CD4-positive, alpha-beta T cell treated with Interleukin-6 for 4 hours (primary cell): ENCODE measurements around the gene PLAAT5.
"Not testable (repeated sequence)": the region's sequence is repeated elsewhere in the genome, so short reads cannot be mapped to it uniquely, and the experiment has no call there.

Source experiments
- DNase-seq: peaks from one replicate; pipeline ENCODE4 v3.0.0-alpha.2; 2020; ENCODE audit warnings: mixed read lengths

Gene PLAAT5, protein sequence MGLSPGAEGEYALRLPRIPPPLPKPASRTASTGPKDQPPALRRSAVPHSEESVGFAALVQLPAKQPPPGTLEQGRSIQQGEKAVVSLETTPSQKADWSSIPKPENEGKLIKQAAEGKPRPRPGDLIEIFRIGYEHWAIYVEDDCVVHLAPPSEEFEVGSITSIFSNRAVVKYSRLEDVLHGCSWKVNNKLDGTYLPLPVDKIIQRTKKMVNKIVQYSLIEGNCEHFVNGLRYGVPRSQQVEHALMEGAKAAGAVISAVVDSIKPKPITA

GRCh38 chr11:63490551-63491239 is at the start of gene PLAAT5:
Gene PLAAT5, minus strand, starts transcription at chr11:63491167. Its CDS starts 133 bp downstream, at chr11:63491034.
- DNase-seq = peak; percentile 36

DNA sequence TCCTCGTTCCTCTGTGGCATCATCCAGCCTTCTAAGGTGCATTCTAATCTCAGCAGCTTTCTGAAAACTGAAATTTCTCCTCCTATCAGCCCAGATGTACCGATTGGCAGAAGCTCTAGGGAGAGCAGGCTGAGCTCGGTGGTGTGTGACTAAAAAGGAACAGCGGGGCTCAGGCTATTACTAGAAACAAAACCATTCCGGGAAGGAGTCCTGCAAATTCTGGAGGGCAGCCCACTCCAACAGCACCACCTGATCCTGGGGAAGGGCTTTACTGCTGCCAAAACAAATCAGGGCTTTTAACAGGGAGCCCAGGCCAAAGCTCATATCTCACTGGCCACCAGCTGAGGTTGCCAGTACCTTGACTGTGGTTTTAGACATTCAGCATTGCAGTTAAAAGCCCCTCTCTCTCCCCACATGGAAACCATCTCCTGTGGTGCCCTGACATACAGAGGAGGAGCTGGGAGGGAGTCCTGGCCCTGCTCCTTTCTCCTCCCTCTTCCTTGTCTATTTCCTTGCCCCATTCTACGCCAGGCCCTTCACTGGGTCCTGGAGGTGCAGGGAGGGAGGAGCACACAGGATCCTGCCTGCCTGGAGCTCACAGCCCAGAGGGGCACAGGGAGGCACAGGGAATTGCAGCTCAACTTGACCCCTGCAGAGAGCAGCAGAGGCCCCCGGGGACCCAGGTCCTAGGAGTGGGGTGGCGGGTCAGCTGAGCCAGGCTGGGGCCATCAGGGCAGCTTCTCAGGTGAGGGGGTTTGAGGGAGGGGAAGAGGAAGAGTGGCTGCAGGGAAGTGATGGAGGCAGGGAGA is 46.5 kb upstream of the PLAAT5 start:
- peak; percentile 30 for DNase-seq

- peak; percentile 48 for DNase-seq
Measured at GRCh38 chr11:63536669-63537292, 45.8 kb upstream of the PLAAT5 start, which contains the start of gene PLAAT4. Gene PLAAT4, plus strand, starts transcription at chr11:63536808. Its CDS starts 61 bp downstream, at chr11:63536869.

DNA sequence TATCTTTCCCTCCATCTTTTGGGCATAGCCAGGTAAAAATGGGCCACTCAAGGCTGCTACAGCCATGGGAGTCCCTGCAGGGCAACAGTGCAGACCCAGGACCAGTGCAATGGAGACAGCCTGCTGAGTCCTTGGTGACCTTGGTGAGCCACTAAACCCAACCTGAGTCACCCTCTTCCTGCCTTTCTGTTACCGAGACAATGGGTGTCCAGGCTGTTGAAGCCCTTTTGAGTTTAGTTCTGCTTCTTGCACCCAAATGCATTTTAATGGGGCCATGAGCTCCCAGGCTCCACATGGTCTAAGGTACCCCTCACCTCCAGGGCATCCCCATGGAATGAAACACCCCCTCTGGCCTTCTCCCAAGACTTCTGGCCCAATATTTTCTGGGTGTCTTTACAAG is 44.8 kb upstream of the PLAAT5 start:
- DNase-seq = peak; percentile 60

- no peak for DNase-seq
Measured at GRCh38 chr11:63534895-63535461, 44.0 kb upstream of the PLAAT5 start.

DNA sequence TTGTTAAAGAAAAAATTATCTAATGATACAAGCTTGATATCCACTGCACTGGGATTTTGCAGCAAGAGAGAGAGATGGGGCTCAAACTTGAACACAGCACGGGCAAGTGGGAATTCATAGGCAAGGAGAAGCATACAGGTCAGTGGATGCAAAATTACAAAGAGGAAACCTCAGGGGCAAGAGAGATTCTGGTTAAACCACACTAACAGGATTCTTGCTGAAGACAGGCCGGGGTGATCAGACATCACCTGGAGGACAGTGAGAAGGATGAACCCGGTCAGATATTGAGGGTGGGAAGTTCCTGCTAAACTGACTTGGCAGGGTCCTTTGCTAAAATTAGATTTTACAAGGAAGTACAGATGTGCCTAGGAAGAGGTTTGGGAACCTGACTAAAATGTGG is 43.1 kb upstream of the PLAAT5 start:
- DNase-seq = no peak

DNA sequence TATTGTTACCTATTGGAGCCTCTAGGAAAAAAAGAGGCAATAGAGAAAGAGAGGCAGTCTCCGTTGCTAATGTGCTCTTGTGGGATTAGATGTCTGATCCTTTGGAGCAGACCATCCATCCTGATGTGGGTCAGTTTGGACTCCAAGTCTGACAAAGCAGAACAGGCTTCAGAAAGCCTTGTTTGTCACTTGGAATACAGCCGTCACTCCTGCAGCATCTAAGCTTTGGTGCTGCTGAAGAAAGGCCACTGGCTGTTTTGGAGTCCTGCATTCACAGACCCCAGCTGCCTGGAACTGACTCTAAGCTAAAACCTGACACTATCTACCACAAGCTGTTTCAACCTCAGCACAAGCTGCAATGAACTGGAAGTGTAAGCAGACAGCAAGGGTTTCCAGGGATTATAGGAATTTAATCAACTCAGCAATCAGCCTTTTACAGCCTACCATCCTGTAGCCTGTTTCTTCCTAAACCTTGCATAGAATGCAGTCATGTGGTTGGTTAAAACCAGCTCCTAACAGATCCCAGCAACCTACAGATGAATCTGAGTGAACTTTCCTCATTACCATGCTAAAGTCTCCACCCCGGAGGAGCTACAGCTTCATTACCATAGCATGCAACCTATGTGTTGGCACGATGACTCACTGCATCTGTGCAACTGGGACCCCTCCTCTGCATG is 42.0 kb upstream of the PLAAT5 start:
- DNase-seq = no peak

DNA sequence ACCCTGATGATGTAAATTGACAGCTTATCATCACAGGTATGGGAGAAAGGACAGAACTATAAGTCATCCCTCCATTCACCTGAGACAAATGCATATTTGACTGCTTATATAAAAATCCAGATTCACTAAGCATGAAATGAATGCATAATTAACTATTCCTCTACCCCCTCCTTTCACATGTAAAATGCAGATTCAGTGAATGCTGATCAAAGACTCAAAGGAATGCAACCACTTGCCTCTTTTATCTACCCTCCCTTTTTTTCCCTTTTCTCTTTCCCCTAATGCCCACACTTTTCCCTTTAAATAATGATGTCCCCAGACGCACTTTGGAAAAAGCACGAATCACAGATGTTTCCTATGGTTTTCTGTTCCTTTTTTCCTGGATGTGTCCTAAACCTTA is 41.1 kb upstream of the PLAAT5 start:
- DNase-seq = no peak

GRCh38 chr11:63531074-63531792 is 40.3 kb upstream of the PLAAT5 start:
- DNase-seq = peak; percentile 67

GRCh38 chr11:63530021-63530420 is 39.1 kb upstream of the PLAAT5 start:
- no peak for DNase-seq

- DNase-seq = not testable (repeated sequence)
Measured at GRCh38 chr11:63529373-63529772, 38.4 kb upstream of the PLAAT5 start.

DNA sequence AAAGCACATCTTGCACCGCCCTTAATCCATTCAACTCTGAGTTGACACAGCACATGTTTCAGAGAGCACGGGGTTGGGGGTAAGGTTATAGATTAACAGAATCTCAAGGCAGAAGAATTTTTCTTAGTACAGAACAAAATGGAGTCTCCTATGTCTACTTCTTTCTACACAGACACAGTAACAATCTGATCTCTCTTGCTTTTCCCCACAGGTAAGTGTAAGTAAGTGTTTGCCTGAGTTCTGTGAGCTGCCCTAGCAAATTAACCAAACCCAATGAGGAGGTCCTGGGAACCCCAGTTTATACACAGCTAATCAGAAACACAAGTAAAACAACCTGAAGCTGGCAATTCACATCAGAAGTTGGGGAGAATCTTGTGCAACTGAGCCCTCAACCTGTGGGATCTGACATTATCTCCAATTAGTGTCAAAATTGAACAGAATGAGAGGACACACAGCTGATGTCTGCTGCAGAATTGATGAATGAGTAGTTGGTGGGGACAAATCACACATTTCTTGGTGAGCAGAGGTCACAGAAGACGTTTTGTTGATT is 37.8 kb upstream of the PLAAT5 start:
- DNase-seq = not testable (repeated sequence)

- DNase-seq = not testable (repeated sequence)
Measured at GRCh38 chr11:63528156-63528555, 37.2 kb upstream of the PLAAT5 start.

DNA sequence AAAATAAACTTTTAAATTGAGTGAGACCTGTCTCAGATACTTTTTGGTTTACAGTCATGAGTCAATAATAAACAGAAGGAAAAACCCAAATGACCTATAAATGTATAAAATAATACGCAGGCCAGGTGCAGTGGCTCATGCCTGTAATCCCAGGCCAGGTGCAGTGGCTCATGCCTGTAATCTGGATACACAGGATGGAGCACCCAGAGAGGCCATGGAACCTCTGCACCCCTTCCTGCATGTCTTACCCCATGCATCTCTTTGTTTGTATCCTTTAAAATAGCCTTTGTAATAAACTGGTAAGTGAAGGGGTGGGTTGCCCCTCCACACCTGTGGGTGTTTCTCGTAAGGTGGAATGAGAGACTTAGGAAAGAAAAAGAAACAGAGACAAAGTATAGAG is 36.7 kb upstream of the PLAAT5 start:
- no peak for DNase-seq

DNA sequence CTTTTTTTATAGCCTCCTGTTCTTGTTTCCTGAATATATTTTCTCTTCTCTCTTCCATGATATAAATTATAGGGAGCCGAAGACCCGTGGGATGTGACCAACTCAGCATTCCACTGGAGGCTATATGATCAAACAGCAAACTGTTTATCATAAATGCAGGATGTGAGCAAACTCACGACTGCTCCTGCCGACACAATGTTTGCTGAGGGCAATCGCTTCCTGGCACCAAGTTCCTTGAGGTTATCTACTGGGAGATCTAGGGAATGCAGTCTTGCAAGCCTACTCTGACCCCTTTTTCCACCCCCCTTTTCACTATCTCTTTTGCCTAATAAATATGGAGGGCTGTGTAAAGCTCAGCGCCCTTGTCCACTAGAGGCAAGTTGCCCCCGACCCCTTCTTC is 32.2 kb upstream of the PLAAT5 start:
- DNase-seq = no peak

DNA sequence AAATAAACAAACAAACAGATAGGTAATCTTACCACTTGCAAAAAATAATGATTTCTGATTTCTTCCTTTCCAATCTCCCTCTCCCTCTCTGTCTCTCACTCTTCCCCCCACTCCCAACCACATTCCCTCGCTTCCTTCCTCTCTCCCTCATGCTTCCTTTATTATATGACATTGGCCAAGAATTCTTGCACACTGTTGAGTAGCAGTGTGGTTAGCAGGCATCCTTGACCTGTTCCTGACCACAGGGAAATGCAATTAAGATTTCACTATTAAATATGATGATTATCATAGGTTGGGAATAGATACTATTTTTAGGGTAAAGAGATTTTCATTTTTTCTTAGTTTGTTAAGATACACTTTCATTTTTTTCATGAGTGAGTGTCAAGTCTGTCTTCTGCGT is 30.9 kb upstream of the PLAAT5 start:
- no peak for DNase-seq

DNA sequence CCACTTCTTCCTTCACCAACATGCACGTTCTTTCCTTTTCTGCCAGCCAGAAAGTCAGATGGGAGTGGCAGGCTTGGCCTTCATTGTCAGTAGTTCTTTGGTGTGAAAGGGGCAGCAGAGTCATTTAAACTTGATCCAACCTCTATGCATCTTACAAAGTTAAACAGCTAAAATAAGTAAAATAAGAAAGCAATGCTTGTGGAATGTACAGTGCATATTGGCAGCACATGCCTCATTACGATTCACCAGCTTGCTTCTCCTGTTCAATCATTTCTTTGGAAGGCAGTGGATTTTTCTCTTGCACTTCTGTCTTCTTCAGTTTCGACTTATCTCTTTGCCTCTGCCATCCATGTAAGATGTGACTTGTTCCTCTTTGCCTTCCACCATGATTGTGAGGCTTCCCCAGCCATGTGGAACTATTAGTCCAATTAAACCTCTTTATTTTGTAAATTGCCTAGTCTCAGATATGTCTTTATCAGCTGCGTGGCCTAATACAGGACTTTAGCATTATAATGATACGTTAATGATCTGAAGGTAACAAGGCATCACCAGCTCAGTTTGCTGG is 29.7 kb upstream of the PLAAT5 start:
- DNase-seq = no peak

- no peak for DNase-seq
Measured at GRCh38 chr11:63518548-63518947, 27.6 kb upstream of the PLAAT5 start.

- no peak for DNase-seq
Measured at GRCh38 chr11:63517156-63517555, 26.2 kb upstream of the PLAAT5 start.

DNA sequence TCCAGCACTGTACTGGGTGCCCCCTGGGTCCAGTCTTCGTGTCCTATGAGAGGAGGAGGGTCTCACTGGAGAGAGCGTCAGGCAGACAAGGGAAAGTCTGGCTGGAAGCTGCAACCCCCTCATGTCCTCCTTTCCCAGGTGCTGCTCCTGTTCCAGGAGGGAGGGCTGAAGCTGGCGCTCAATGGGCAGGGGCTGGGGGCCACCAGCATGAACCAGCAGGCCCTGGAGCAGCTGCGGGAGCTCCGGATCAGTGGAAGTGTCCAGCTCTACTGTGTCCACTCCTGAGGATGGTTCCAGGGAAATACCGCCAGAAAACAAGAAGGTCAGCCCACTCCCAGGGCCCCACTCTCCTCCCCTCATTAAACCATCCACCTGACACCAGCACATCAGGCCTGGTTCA is 25.1 kb upstream of the PLAAT5 start:
- no peak for DNase-seq

GRCh38 chr11:63512816-63513215 is 21.8 kb upstream of the PLAAT5 start:
- DNase-seq = no peak
